HG03460 (cell line): ENCODE data around the gene ESM1.
"Not testable (repeated sequence)": the region's sequence is repeated elsewhere in the genome, so short reads cannot be mapped to it uniquely, and the experiment has no call there.

Experiments used
- ATAC-seq: cut with Tn5 transposase; IDR thresholded peaks from one replicate; pipeline ENCODE4 v1.9.1; 2021; ENCODE audit not compliant: unreplicated experiment

ESM1 gene, protein sequence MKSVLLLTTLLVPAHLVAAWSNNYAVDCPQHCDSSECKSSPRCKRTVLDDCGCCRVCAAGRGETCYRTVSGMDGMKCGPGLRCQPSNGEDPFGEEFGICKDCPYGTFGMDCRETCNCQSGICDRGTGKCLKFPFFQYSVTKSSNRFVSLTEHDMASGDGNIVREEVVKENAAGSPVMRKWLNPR

GRCh38 chr5:54985301-54986268 is at the start of gene ESM1:
Gene ESM1 (minus strand): TSS chr5:54985593. CDS start chr5:54985517, 76 bp downstream.
- no peak for ATAC-seq

DNA sequence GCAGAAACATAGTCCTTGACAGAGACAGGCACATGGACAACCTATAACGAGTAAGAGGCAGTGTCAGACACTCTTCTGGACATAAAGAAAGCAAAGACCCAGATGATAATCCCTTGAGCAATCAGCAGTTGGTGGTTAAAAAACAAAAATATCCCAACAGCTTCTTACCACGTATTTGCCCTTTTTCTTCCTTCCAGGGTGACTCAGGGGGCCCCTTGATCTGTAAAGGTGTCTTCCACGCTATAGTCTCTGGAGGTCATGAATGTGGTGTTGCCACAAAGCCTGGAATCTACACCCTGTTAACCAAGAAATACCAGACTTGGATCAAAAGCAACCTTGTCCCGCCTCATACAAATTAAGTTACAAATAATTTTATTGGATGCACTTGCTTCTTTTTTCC is 48.2 kb upstream of the ESM1 start:
- no peak for ATAC-seq

GRCh38 chr5:55031492-55031891 is 46.1 kb upstream of the ESM1 start:
- no peak for ATAC-seq

- no peak for ATAC-seq
Observed at GRCh38 chr5:55030676-55031369, 45.4 kb upstream of the ESM1 start.

GRCh38 chr5:55030220-55030619 is 44.8 kb upstream of the ESM1 start:
- ATAC-seq: no peak

GRCh38 chr5:55027595-55027994 is 42.2 kb upstream of the ESM1 start:
- ATAC-seq: no peak

DNA sequence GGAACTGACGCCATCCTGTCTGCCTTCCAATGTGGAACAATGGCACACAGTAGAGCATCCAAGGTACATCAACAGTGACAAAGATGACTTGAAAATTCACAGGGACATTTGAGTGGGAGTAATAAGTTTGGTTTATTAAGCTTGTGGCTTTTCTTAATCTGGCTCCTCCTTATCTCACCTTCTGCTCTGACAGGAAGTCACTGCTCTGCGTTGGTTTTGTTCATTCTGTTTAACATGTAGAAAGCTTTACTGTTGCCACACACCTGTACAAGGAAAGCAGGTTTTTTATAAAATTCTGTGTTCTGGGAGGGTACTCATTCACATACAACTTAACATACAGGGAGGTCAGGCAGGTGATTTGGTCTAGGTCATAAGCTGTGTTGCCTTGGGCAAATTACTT is 37.1 kb upstream of the ESM1 start:
- ATAC-seq: no peak

DNA sequence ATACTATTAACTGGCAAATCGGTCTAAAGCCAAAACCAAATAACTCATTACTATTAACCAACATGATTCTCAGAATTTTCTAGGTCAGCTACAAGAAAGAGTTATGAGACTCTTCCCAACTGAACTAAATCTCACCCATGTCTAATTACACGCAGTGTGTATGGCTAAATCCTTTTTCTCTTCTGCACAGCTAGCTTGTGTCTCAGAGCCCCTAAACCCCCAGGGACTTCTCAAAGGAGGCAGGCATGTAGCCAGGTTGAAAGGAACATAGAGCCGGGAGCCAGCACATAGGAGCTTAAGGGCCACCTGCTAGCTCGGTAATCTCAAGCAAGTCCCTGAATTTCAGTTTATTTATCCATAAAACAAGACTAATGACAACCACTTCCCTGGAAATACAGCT is 36.4 kb upstream of the ESM1 start:
- no peak for ATAC-seq

DNA sequence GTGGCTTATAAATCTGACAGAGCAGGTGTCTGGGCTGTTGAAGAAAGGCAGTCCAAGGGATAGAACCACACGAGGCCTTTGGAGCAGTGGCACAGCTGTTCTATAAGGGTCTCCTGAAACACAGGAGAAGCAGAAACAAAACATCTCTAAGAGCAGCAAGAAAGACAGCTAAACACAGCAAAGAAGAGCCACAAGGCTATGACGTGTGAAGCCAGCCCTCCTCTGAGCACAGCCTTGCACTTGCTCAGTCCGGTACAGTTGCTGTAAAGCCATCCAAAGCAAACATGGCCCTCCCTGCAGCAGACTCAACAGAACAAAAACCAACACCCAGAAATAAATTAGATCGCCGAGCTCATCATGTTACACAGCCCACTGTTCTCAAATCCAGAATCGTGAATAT is 36.0 kb upstream of the ESM1 start:
- no peak for ATAC-seq

- not testable (repeated sequence) for ATAC-seq
Observed at GRCh38 chr5:55010149-55010548, 24.8 kb upstream of the ESM1 start.

- no peak for ATAC-seq
Observed at GRCh38 chr5:55004729-55005128, 19.3 kb upstream of the ESM1 start.

GRCh38 chr5:55003432-55004065 is 18.2 kb upstream of the ESM1 start:
- ATAC-seq: no peak

DNA sequence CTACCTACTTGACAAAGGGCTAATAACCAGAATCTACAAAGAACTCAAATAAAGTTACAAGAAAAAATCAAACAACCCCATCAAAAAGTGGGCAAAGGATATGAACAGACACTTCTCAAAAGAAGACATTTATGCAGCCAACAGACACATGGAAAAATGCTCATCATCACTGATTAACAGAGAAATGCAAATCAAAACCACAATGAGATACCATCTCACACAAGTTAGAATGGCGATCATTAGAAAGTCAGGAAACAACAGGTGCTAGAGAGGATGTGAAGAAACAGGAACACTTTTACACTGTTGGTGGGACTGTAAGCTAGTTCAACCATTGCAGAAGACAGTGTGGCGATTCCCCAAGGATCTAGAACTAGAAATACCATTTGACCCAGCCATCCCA is 16.8 kb upstream of the ESM1 start:
- ATAC-seq: not testable (repeated sequence)

DNA sequence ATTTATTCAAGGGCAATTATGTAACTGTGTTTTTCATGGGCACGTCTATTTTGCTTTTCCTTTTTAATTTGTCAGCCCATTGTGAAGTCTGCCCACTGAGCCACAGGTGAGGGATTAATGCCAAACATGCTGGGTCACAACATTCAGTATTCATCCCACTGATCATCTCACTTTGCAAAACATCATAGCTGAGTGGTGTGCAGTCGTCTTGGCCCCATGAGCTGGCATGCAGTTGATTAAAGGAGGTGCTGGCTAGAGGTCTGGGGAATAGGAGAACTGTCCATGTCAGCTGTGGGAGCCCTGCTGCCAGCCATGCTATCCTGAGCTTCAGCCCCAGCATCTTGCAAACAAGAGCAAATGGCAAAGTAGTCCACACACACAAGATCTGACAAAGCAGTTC is 11.7 kb upstream of the ESM1 start:
- no peak for ATAC-seq

DNA sequence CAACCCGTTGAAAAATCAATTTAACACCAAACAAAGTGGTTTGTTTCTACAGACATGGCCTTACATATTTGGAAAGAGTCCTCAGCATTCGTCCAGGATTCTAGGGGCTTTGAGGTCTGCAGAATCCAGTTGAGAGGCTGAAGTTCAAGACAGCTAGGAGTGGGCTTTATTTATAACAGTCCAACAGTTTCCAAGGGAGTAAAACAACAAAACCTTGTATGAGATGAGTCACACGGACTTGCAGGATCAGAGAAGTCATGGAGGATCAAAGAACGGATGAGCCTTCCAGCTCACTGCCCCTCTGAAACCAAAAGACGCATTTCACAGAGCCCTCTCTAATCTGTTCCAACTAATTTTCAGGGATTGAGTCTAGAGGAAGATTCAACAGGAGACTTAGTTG is 11.1 kb upstream of the ESM1 start:
- no peak for ATAC-seq

DNA sequence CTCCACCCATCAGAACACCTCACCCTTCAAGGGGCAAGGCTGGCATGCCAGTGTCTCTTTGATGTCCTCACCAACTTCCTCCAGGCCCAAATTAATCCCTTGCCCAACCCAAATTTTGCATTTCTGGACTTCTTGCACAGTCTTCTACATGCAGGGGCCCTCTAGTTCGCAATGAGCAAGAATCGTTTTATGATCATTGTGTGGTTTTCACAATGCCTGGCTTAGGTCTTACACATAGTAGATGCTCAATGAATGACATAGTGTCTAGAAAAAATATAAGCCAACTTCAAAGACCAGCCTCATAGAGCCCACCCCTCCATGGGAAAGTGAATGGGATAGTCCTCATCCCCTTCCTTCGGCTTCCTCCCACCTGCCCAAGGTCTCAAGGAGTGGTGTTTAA is 9.8 kb upstream of the ESM1 start:
- ATAC-seq: no peak

DNA sequence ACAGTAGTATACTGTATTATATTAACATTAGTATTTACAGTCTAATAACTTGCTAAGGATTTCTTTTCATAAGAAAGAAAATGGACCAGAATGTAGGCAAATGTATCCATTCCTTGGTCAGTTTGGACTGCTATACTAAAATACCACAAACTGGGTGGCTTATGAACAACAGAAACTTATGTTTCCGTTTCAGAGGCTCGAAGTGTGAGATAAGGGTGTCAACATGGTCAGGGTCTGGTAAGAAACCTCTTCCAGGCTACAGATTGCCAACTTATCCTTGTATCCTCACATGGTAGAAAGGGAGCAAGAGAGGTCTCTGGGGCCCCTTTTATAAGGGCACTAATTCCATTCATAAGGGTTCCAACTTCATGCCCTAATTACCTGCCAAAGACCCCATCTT is 9.2 kb upstream of the ESM1 start:
- no peak for ATAC-seq

DNA sequence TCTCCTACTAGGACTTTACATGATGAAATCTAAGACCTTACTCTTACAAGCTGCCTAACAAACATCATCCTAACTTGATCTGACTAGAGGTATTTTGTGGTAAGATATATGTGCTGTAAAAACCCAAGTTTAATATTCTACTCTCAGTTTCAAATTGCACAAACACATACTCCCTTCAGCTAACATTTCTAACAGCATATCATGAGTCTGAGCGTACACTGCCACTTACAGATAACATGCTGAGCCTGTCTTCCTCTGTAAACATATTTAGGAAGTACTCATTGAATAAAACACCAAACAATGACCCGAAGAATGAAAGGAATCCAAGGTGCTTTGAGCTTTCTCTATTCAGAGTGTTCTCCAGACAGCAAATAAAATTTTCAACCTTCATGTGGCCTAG is 7.9 kb upstream of the ESM1 start:
- no peak for ATAC-seq

- no peak for ATAC-seq
Observed at GRCh38 chr5:54991416-54991815, 6.0 kb upstream of the ESM1 start.

DNA sequence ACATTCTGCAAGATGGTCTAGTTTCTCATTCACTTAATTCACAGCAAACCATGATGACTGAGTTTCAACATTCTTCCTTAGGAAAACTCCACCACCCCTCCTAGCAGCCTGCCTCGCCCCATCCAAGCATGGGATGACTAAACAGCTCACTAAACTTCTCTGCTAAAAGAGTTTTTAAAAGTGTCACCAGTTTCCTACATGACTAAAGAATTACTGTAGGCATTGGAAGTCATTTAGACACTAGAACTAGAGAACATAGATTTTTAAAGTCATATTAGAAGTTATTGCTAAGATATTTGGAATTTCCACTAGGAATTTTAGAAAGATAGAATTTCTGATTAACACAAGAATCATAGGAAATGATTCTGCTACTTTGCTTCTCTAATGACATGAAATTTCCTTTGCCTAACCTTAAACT is 5.5 kb upstream of the ESM1 start:
- ATAC-seq: no peak

GRCh38 chr5:54988817-54989216 is 3.4 kb upstream of the ESM1 start:
- ATAC-seq: no peak
